ENCODE data around the gene LSM12.

GRCh38 chr17:44007346-44008204 is 58.9 kb downstream of the LSM12 start:
- no peak for TF ChIP-seq CTCF (tag by site-specific recombination; IDR thresholded peaks at IDR 0.05)
- peak; percentile 74 for TF ChIP-seq GLIS1 (tag by site-specific recombination; IDR thresholded peaks at IDR 0.05)
- TF ChIP-seq ZNF239 (tag by site-specific recombination; IDR thresholded peaks at IDR 0.05): no peak
- no peak for TF ChIP-seq ZNF148 (tag by site-specific recombination; IDR thresholded peaks at IDR 0.05; ENCODE audit: borderline replicate concordance)
- TF ChIP-seq MYNN (tag by site-specific recombination; IDR thresholded peaks at IDR 0.05; ENCODE audit: borderline replicate concordance): no peak
- TF ChIP-seq ZNF132 (tag by site-specific recombination; IDR thresholded peaks at IDR 0.05; ENCODE audit: borderline replicate concordance): no peak
- no peak for TF ChIP-seq TCF7L2 (IDR thresholded peaks at IDR 0.05; ENCODE audit: borderline replicate concordance, low read depth, low read length)

All from HEK293 (cell line).